ENCODE results near the gene CDC42BPA. TPM values are rescaled to one million over a fixed set of nuclear protein-coding genes. Genes with fewer than 3 reads are reported as not detected.

CDC42BPA gene
- total and polyA plus RNA-seq, 9 of the 15 experiments (the other 6 are each of a cell fraction or from before 2014, with no cell fraction given) = 8.0 to 77.5 (median 52.1) TPM

DNA sequence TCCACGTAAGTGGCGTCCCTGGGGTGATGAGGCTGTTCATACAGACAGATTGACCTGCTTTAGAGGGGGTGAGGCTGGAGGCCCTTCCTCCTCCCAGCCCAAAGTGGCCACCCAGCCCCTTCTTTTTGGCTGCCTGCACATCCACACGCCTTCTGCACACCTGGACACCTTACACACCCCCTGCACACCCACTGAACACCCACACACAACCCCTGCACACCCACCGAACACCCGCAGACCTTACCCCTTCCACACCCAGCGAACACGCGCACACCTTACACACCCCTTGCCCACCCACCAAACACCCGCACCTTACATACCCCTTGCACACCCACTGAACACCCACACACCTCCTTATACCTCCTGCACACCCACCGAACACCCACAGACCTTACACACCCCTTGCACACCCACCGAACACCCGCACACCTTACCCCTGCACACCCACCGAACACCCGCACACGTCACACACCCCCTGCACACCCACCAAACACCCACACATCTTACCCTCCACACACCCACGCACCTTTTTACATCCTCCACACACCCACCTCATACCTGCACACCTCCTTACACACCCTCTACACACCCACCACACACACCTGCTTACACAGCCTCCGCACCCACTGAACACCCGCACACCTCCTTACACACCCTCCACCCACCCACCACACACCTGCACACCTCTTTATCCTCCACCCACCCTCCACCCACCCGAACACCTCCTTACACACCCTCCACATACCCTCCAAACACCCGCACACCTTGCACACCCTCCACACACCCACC is 340.5 kb downstream of the CDC42BPA start:
- ATAC-seq (no peak), DNase-seq (ENCODE audit: extremely low read depth in 1 of 4, low spot score in 3 of 4) (no peak), FAIRE-seq (no peak)
- WGBS (ENCODE audit: insufficient coverage, low coverage, missing lambda C conversion rate) = 90% methylated on average over 16 of the region's 20 CpGs
- ChIA-PET POLR2A (no interaction called here), CTCF (ENCODE audit: low intra/inter-chr PET ratio) (no interaction called here)
- no peaks in the 10 kb centered on the region for H3K27me3 ChIP-seq (ENCODE audit: control insufficient read depth in 2 of 2, insufficient read depth in 2 of 2, low read length in 2 of 2)
- TF ChIP-seq ELF4 (CRISPR knock-in tag; IDR thresholded peaks at IDR 0.05) (0 out of 2 replicates have a peak, but pooled peaks have one; percentile 24), EGR1 (conservative IDR thresholded peaks at IDR 0.05) (peak; percentile 82), SMARCE1 (IDR thresholded peaks at IDR 0.05) (no peak)
- TF ChIP-seq, protein P1, sequence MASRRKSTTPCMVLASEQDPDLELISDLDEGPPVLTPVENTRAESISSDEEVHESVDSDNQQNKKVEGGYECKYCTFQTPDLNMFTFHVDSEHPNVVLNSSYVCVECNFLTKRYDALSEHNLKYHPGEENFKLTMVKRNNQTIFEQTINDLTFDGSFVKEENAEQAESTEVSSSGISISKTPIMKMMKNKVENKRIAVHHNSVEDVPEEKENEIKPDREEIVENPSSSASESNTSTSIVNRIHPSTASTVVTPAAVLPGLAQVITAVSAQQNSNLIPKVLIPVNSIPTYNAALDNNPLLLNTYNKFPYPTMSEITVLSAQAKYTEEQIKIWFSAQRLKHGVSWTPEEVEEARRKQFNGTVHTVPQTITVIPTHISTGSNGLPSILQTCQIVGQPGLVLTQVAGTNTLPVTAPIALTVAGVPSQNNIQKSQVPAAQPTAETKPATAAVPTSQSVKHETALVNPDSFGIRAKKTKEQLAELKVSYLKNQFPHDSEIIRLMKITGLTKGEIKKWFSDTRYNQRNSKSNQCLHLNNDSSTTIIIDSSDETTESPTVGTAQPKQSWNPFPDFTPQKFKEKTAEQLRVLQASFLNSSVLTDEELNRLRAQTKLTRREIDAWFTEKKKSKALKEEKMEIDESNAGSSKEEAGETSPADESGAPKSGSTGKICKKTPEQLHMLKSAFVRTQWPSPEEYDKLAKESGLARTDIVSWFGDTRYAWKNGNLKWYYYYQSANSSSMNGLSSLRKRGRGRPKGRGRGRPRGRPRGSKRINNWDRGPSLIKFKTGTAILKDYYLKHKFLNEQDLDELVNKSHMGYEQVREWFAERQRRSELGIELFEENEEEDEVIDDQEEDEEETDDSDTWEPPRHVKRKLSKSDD (conservative IDR thresholded peaks at IDR 0.05; ENCODE audit: low read length) = no peak
- H3K4me1 ChIP-seq (replicated peaks in 1 of 2; ENCODE audit: control insufficient read depth in 2 of 2, insufficient read depth in 2 of 2, low read length in 2 of 2) = peaks cover 0 to 27% of the 10 kb centered on the region in 2 experiments; a peak in 1 of 5 replicates
- H3K9me1 ChIP-seq (ENCODE audit: control insufficient read depth, insufficient read depth, low read length) = peaks cover 4% of the 10 kb centered on the region
- no peak overlapping the region for H3K4me2 ChIP-seq (ENCODE audit: insufficient read depth, low read length)
- no peak overlapping the region for H3K4me3 ChIP-seq
- H3K9me3 ChIP-seq (replicated peaks; ENCODE audit: control insufficient read depth, insufficient read depth, low read depth, low read length) = no peaks in the 10 kb centered on the region
- intact Hi-C loops (cut with micrococcal nuclease) (no loop called here), in situ Hi-C loops (cut with MboI) (no loop called here)
- no TSS peak for BruUV-seq (replicated peaks)
- H3K36me3 ChIP-seq (ENCODE audit: control insufficient read depth, insufficient read depth, low read length) = peaks cover 6% of the 10 kb centered on the region; the same call in 1 of the 3 replicates
- no peak overlapping the region for H2AFZ ChIP-seq (ENCODE audit: low read depth, low read length)
- H3K79me2 ChIP-seq (ENCODE audit: control insufficient read depth, insufficient read depth, low read length) = no peaks in the 10 kb centered on the region
- H3K27ac ChIP-seq (ENCODE audit: extremely low read depth, low read depth, low read length) = no peak overlapping the region
- H3K9ac ChIP-seq (ENCODE audit: insufficient read depth in 1 of 2, low read depth in 2 of 2, low read length in 2 of 2) = no peak overlapping the region
- no peaks in the 10 kb centered on the region; the same call in 1 of the 2 replicates for H4K20me1 ChIP-seq (replicated peaks; ENCODE audit: control insufficient read depth, insufficient read depth, low read length)
